ENCODE measurements around the gene MITF.
A peak's percentile ranks its signal among the peaks of the same experiment; 100 is the strongest.

The MITF gene

DNA sequence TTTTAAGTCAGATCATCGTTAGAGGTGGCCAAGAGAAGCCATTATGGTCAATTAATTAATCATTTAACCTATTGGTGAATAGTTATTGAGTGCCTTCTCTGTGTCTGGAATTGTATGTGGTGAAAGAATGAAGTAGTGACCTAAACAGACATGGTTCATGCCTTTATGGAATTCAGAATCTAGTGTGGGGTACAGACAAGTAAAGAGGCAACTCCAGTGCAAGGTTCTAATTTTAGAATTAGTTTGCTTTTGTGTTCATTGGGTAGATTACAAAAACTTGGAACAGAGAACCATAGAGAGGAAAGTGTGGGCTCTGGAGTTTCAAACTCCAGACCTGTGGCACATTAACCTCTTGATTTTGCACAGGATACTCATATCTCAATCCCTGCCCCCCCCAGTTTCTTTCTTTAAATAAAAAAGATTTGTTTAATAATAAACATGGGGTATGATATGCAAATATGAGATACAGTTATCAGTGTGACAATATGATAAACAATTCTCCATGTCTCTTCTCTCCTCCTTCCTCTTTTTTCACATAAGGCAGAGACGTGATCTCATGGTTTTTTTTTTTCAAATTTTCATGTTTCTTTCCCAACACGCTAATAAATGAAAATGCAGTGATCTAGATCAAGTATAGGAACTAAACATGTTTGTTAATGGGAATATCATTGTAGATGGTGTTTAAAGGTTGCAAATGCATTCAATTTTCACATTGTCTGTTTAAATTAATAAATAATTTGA is 117.9 kb downstream of the MITF start:
- CTCF ChIA-PET: no interaction called here
- POLR2A ChIA-PET (ENCODE audit: low non-redundant PET): no interaction called here
- no peak overlapping the region for H3K27ac ChIP-seq
- DNase-seq (ENCODE audit: low spot score): no peak
- TF ChIP-seq, protein P1, sequence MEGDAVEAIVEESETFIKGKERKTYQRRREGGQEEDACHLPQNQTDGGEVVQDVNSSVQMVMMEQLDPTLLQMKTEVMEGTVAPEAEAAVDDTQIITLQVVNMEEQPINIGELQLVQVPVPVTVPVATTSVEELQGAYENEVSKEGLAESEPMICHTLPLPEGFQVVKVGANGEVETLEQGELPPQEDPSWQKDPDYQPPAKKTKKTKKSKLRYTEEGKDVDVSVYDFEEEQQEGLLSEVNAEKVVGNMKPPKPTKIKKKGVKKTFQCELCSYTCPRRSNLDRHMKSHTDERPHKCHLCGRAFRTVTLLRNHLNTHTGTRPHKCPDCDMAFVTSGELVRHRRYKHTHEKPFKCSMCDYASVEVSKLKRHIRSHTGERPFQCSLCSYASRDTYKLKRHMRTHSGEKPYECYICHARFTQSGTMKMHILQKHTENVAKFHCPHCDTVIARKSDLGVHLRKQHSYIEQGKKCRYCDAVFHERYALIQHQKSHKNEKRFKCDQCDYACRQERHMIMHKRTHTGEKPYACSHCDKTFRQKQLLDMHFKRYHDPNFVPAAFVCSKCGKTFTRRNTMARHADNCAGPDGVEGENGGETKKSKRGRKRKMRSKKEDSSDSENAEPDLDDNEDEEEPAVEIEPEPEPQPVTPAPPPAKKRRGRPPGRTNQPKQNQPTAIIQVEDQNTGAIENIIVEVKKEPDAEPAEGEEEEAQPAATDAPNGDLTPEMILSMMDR (conservative IDR thresholded peaks at IDR 0.05; ENCODE audit: low read depth): no peak

DNA sequence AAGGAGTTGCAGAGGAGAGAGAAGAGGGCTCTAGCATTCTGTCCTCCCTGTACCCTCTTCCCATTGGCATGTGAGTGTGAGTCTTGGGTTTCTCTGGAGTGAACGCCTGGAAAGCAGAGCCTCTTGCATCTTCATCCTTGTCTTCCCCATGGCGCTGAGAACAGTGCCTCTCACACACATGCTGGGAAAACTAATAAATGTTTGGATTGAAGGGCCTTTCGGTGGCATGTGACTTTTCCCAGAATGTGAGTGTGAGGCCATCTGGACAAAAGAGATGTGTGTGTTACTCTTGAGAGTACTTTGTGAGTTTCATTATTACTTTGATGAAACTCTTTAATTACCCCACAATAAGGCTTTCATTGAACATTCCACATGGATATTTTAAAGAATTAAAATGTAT is 122.3 kb downstream of the MITF start:
- H3K27ac ChIP-seq: no peak overlapping the region
- CTCF ChIA-PET: interaction anchor here (0.6 kb wide), 1 partner anchor 38 kb away, joined by 5 read pairs; no protein-coding TSS in a partner anchor
- DNase-seq (ENCODE audit: low spot score): no peak
- POLR2A ChIA-PET (ENCODE audit: low non-redundant PET): no interaction called here
- TF ChIP-seq, protein P1 (conservative IDR thresholded peaks at IDR 0.05; ENCODE audit: low read depth): no peak

DNA sequence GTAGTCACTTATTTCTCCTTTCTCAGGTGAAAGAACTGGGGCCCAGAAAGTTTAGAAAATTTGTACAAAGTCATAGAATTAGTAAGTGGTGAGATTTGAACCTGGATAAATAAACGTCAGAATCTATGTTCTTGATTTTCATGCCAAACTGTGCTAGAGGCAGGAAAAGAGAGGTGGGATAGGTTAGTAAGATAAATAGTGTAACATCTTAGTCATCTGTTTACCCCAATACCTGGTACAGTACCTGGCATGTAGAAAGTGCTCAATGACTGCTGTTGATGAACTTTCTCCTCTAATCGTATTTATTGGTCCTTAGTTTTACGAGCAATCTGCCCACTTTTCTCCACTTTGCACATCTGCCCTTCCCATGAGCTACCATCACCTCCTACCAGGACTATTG is 124.9 kb downstream of the MITF start:
- TF ChIP-seq, protein P1 (conservative IDR thresholded peaks at IDR 0.05; ENCODE audit: low read depth): no peak
- H3K27ac ChIP-seq: no peak overlapping the region
- POLR2A ChIA-PET (ENCODE audit: low non-redundant PET): no interaction called here
- DNase-seq (ENCODE audit: low spot score): no peak
- CTCF ChIA-PET: interaction anchor here (0.7 to 1.0 kb wide), 2 partner anchors 10 to 162 kb away, joined by 3 read pairs; no protein-coding TSS in a partner anchor

DNA sequence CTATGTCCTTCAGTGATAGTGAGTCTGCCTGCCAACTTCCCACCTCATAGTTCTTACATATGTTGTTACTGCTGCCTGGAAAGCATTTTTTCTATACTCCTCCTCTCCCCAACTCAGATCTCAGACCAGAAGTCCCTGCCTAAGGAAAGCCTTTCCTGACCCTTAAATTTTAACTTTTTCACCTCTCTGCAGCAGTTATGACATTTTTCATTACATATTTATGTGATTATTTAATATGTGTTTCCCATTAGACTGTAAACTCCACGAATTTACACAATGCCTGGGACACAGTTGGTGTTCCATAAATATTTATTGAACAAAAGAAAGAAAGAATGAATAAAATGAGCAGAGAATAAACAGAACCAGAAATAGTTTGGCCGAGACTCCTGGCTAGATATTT is 125.5 kb downstream of the MITF start:
- POLR2A ChIA-PET (ENCODE audit: low non-redundant PET): no interaction called here
- H3K27ac ChIP-seq: no peak overlapping the region

DNA sequence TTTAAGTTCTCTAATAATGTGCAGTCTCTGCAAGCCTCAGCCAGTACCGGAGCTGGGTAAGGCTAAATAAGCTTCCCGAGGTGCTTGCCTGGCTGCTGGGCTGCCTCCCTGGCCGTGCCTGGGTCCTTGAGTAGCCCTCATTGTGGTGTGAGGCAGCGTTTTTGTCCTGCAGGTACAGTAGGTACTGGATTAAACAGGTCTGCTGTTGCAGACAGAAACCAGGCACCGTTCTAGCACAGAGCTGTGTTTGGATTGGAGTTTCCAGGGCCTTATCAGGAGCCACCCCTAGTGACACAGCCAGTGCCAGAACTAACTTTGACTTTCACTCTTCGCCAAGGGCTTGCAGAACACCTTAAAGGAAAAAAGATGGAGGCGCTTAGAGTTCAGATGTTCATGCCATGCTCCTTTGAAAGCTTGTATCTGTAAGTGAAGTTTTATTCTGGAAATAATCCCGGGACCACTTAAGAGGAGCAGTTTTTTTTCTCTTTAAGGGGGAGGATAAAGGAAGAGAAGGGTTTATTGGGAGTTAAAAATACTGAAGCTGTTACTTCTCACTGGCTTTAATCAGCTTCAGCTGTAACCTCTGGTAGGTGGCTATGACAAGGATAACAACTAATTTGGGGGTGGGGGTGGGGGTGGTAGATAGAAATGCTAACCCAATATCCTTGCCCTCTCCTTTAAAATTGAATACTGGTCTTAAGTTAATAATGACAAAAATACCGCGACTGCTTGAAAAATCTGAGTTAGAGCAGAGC is 126.8 kb downstream of the MITF start:
- no peak for DNase-seq (ENCODE audit: low spot score)
- POLR2A ChIA-PET (ENCODE audit: low non-redundant PET): no interaction called here
- no peak overlapping the region for H3K27ac ChIP-seq
- CTCF ChIA-PET: interaction anchor here (0.6 to 1.5 kb wide), 2 partner anchors 11 to 1256 kb away, joined by 3 read pairs; no protein-coding TSS in a partner anchor
- TF ChIP-seq, protein P1 (conservative IDR thresholded peaks at IDR 0.05; ENCODE audit: low read depth): no peak

More for the DNA sequence above, 125.5 kb downstream of the MITF start:
- TF ChIP-seq, protein P1 (conservative IDR thresholded peaks at IDR 0.05; ENCODE audit: low read depth): no peak
- DNase-seq (ENCODE audit: low spot score): no peak
- CTCF ChIA-PET: interaction anchor here (1.0 kb wide), 1 partner anchor 9 kb away, joined by 3 read pairs; no protein-coding TSS in a partner anchor

DNA sequence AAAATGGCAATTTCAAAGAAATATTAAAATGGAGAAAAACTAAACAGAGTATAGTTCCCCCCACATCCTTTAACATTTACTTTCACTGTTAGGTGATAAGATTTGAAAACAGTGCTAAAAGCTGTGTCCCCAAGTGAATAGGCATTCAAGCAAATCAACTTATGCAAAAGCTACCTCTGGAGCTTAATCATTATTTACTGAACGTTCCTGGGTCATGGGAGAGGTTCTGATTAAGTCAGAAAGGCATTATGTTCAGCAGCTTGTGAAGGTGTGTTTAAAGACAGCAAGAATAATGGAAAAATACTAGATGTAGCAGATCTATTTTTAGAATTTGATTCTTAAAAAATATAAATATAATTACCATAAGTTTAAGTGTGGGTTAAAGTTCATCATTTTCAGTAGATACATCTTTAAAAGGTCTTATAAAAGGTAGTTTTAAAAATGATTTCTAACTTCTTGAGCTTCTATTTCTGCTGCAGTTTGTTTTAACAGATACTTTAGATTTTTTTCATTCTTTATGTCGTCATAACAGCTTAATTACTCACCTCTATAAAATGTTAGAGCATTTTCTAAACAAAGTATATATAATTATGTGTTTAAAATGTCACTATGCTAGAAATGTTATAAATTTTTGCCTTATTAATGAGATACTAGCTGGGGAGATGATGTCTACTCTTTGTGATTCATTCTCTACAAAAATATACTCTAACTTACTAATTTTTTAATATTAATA is 127.9 kb downstream of the MITF start:
- DNase-seq (ENCODE audit: low spot score): peak; percentile 10

More for the DNA sequence above, 127.9 kb downstream of the MITF start:
- ChIA-PET POLR2A (ENCODE audit: low non-redundant PET) (no interaction called here), CTCF (interaction anchor here (0.7 kb wide), 1 partner anchor 223 kb away, joined by 3 read pairs; no protein-coding TSS in a partner anchor)
- TF ChIP-seq, protein P1 (conservative IDR thresholded peaks at IDR 0.05; ENCODE audit: low read depth): no peak
- H3K27ac ChIP-seq: no peak overlapping the region

All from RWPE1 (cell line).